GM12878 (cell line): ENCODE data around the gene NR1H4. TPM values are rescaled to one million over a fixed set of nuclear protein-coding genes. Genes with fewer than 3 reads are reported as not detected.

Experiments used
- ATAC-seq: fragments of 200-7000 bp; cut with Tn5 transposase; 3 replicates; pipeline ENCODE4 v1.9.1; 2020; ENCODE audit warnings: mild to moderate bottlenecking, moderate library complexity
- BruUV-seq: library from RNA; stranded (reverse); fragments of 400-500 nt; replicated peaks from 2 replicates; lab custom pipeline; 2021; lab: Mats Ljungman, UMichigan
- CTCF ChIA-PET: fragments of 300-600 bp; sonication (Branson Sonifier 250); formaldehyde crosslinking; extraction: SDS; loops from one replicate; lab custom pipeline; 2021; ENCODE audit warnings: inconsistent platforms; lab: Yijun Ruan, JAX
- POLR2A ChIA-PET: fragments of 350-600 bp; formaldehyde crosslinking; extraction: SDS; loops from one replicate; lab custom pipeline; 2021; ENCODE audit warnings: inconsistent platforms; lab: Charles Lee
- RAD21 ChIA-PET: fragments of 300-600 bp; sonication (Branson Sonifier 250); formaldehyde crosslinking; loops from one replicate; lab custom pipeline; 2023; ENCODE audit warnings: antibody characterized with exemption; ENCODE audit not compliant: unreplicated experiment; lab: Charles Lee
- SMC1A ChIA-PET: fragments of 300-600 bp; sonication (Branson Sonifier 250); formaldehyde crosslinking; loops from one replicate; lab custom pipeline; 2023; ENCODE audit not compliant: unreplicated experiment, uncharacterized antibody; lab: Charles Lee
- DNase-seq: peaks from one replicate; pipeline ENCODE4 v3.0.0-alpha.2; 2011; ENCODE audit warnings: low read depth, low spot score
- FAIRE-seq: peaks from 3 replicates; lab custom pipeline; 2011; peaks lifted over from hg19 to GRCh38; lab: Jason Lieb, UNC
- H2AFZ ChIP-seq: 2 replicates; pipeline ENCODE4 v1.6.0; 2011; ENCODE audit warnings: low read depth, low read length, control low read depth; ENCODE audit not compliant: control insufficient read depth
- H3K27ac ChIP-seq: 2 replicates; pipeline ENCODE4 v1.5.1; 2011; ENCODE audit warnings: control low read depth; ENCODE audit not compliant: control insufficient read depth, insufficient read depth
- H3K27me3 ChIP-seq, 2 experiments: replicated peaks in 1 of 2; 2 replicates each; pipeline versions ENCODE4 v1.6.0 to v1.6.1; 2011; ENCODE audit warnings: low read length in 1 of 2; ENCODE audit not compliant: control insufficient read depth in 2 of 2, insufficient read depth in 2 of 2
- H3K36me3 ChIP-seq, 2 experiments: 2 replicates each; pipeline ENCODE4 v1.5.1; 2011; ENCODE audit warnings: low read length in 1 of 2; ENCODE audit not compliant: control insufficient read depth in 2 of 2, insufficient read depth in 2 of 2
- H3K4me1 ChIP-seq: 2 replicates; pipeline ENCODE4 v1.6.1; 2011; ENCODE audit warnings: mild to moderate bottlenecking, low read length, moderate library complexity, mixed read lengths; ENCODE audit not compliant: control insufficient read depth, insufficient read depth
- H3K4me2 ChIP-seq: 2 replicates; pipeline ENCODE4 v1.6.0; 2011; ENCODE audit warnings: control low read depth; ENCODE audit not compliant: control insufficient read depth, insufficient read depth
- H3K4me3 ChIP-seq: fragments of 200-600 bp; sonication (generic); 2 replicates; pipeline ENCODE4 v1.5.1; 2016
- H3K79me2 ChIP-seq: 2 replicates; pipeline ENCODE4 v1.6.0; 2011; ENCODE audit warnings: low read length; ENCODE audit not compliant: control insufficient read depth, insufficient read depth
- H3K9ac ChIP-seq: 2 replicates; pipeline ENCODE4 v1.8.0; 2011; ENCODE audit warnings: low read length, control low read depth, mixed read lengths; ENCODE audit not compliant: control insufficient read depth, insufficient read depth
- H3K9me3 ChIP-seq: replicated peaks from 3 replicates; pipeline ENCODE4 v1.5.1; 2011; ENCODE audit warnings: mild to moderate bottlenecking, low read length; ENCODE audit not compliant: control insufficient read depth, insufficient read depth
- H4K20me1 ChIP-seq: 2 replicates; pipeline ENCODE4 v1.6.0; 2011; ENCODE audit not compliant: control insufficient read depth, insufficient read depth
- BRCA1 ChIP-seq: IDR thresholded peaks from 2 replicates; pipeline ENCODE4 v1.6.1; 2011; ENCODE audit warnings: low read depth, low read length, improper control_type of control experiment
- EGR1 ChIP-seq, 2 experiments: IDR thresholded peaks; 1 replicate in 1 of 2; 2 replicates in 1 of 2; pipeline ENCODE4 v1.6.1; 2011 to 2012; ENCODE audit warnings: low read depth in 2 of 2, low read length in 2 of 2, borderline replicate concordance in 1 of 2, mild to moderate bottlenecking in 1 of 2, moderate library complexity in 1 of 2
- HCFC1 ChIP-seq: fragments of 150-350 bp; IDR thresholded peaks from 2 replicates; pipeline ENCODE4 v1.6.1; 2014; ENCODE audit warnings: low read length
- MTA3 ChIP-seq: IDR thresholded peaks from 2 replicates; pipeline ENCODE4 v1.6.1; 2012; ENCODE audit warnings: low read length, inconsistent platforms, borderline replicate concordance
- MXI1 ChIP-seq: fragments of 150-350 bp; IDR thresholded peaks from 2 replicates; pipeline ENCODE4 v1.6.1; 2011; ENCODE audit warnings: low read depth, mild to moderate bottlenecking, inconsistent platforms, low read length, improper control_type of control experiment
- POU2F2 ChIP-seq: IDR thresholded peaks from 3 replicates; pipeline ENCODE4 v1.6.1; 2011; ENCODE audit warnings: low read depth, mild to moderate bottlenecking, low read length, borderline replicate concordance
- RUNX3 ChIP-seq: IDR thresholded peaks from 2 replicates; pipeline ENCODE4 v1.6.1; 2012; ENCODE audit warnings: low read length, inconsistent platforms
- SP1 ChIP-seq: IDR thresholded peaks from one replicate; pipeline ENCODE4 v1.6.1; 2011; ENCODE audit warnings: low read depth, low read length
- STAT1 ChIP-seq: fragments of 450-650 bp; conservative IDR thresholded peaks from 2 replicates; pipeline ENCODE4 v1.6.1; 2014; ENCODE audit warnings: antibody characterized with exemption, mild to moderate bottlenecking
- TARDBP ChIP-seq: IDR thresholded peaks from 2 replicates; pipeline ENCODE4 v1.6.1; 2016; ENCODE audit warnings: borderline replicate concordance
- ZNF622 ChIP-seq: fragments of 450-650 bp; IDR thresholded peaks from 2 replicates; pipeline ENCODE4 v1.6.1; 2017; ENCODE audit warnings: mild to moderate bottlenecking, inconsistent platforms
- WGBS: methylation state at CpG from one replicate; pipeline ENCODE4 v1.1.6; 2016; ENCODE audit warnings: low lambda C conversion rate; ENCODE audit not compliant: insufficient replicate concordance, insufficient coverage; ENCODE audit errors: missing lambda C conversion rate; 5-methylcytosine and 5-hydroxymethylcytosine counted together
- in situ Hi-C: fragments of 300-500 bp; cut with MboI; formaldehyde crosslinking; loops from 9 replicates; pipeline ENCODE4 v1.14.3; 2018; ENCODE audit warnings: mixed read lengths
- intact Hi-C: fragments of 100-400 bp; cut with micrococcal nuclease; formaldehyde crosslinking; loops from one replicate; pipeline ENCODE4 v1.14.2; 2022; ENCODE audit not compliant: unreplicated experiment
- polyA plus RNA-seq, 11 experiments: library from polyadenylated mRNA; depleted of rRNA in 4 of 11; unstranded in 6 of 11; stranded (reverse) in 5 of 11; fragments of >200 nt; fragmentation: Nextera tagmentation in 4 of 11; fragmentation: Illumina TruSeq in 1 of 11; extraction: Ambion mirVana in 4 of 11; extraction: Trizol in 1 of 11; gene quantifications; 1 replicate in 1 of 11; 2 replicates in 10 of 11; pipeline versions ENCODE4 v1.2.1 to v1.2.3, GENCODE V29; 2011 to 2016; ENCODE audit warnings: inconsistent platforms in 2 of 11, missing spikeins in 2 of 11, low read depth in 1 of 11
- total RNA-seq, 4 experiments: library from RNA; depleted of rRNA in 3 of 4; stranded (reverse); fragments of >200 nt in 3 of 4; fragmentation: Illumina TruSeq in 1 of 4; extraction: Trizol in 1 of 4; gene quantifications; 2 replicates each; pipeline versions ENCODE4 v1.2.1 to v1.2.3, GENCODE V29; 2013 to 2021
- TF ChIP-seq, protein P1 (sequence below): fragments of 450-650 bp; IDR thresholded peaks from 2 replicates; pipeline ENCODE4 v1.6.1; 2016; ENCODE audit warnings: mild to moderate bottlenecking
- TF ChIP-seq, protein P2 (sequence below): IDR thresholded peaks from 2 replicates; pipeline ENCODE4 v1.6.1; 2011; ENCODE audit warnings: mild to moderate bottlenecking, low read depth, low read length, moderate library complexity; ENCODE audit not compliant: insufficient replicate concordance
- TF ChIP-seq, protein P3 (sequence below): IDR thresholded peaks from 2 replicates; pipeline ENCODE4 v1.6.1; 2012; ENCODE audit warnings: low read depth, low read length, improper control_type of control experiment
- TF ChIP-seq, protein P4 (sequence below): fragments of 450-650 bp; IDR thresholded peaks from 2 replicates; pipeline ENCODE4 v1.6.1; 2017; ENCODE audit warnings: antibody characterized with exemption, mild to moderate bottlenecking, moderate library complexity
- TF ChIP-seq, protein P5 (sequence below): IDR thresholded peaks from 2 replicates; pipeline ENCODE4 v1.6.1; 2011; ENCODE audit warnings: low read depth, mild to moderate bottlenecking, low read length, moderate library complexity, borderline replicate concordance; ENCODE audit errors: extremely low read depth

Gene NR1H4
- total and polyA plus RNA-seq, 10 of the 15 experiments (the other 5 are each of a cell fraction or from before 2014, with no cell fraction given): 0.04 TPM; not detected in 9

DNA sequence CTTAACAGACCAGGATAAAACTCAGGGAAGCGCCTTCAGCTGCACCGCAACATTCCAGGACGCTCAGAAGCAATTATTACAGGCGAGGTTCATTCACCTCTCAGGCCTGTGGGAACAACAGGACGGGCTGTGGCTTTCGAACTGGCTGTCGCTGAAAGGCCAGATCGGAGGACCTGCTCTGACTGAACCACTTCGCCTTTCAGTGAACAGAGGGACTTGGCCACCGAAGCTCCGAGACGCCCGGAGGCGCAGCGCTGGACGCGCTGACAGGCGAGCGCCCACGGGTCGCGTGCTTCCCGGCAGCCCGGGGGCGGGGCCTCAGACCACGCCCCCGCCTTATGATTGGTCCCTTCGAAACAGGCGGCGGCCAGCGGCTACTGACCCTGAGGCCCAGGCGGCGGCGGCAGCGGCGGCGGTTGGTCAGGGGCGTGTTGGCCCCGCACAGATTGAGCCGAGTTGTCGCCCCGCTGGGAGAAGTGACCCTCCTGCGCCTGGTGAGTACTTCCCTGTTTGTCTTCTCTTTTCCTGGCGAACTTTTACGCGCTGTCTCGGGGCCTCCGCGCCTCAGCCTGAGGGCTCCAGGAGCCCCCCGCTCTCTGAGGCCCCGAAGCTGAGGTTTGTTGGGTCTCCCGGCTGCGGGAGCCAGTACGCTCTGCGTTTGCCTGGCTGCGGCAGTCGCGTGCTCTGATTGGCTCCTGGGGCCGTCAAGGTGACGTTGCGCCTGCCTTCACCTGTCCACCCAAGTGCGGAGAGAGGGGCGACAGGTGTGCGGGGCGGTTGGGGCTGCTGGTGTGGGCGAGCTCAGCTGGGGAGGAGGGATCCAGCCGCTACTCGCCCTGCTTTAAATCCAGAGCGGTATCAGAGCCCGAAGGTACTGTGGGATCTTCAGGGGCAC is 99.9 kb downstream of the NR1H4 start, which contains the start of gene GAS2L3:
Gene GAS2L3 (plus strand): TSS at position 393 of the 895 bp plus-strand sequence. CDS start 21,221 bp downstream, outside the sequence.
- no TSS peak for BruUV-seq
- Histone ChIP-seq H2AFZ (peak within 1 kb of the TSS; percentile 95), H3K27ac (peak within 1 kb of the TSS; percentile 50), H3K9ac (peak within 1 kb of the TSS; percentile 74), H4K20me1 (no peaks in the 10 kb centered on the region), H3K79me2 (no peaks in the 10 kb centered on the region; the same call in 1 of the 2 replicates), H3K9me3 (no peaks in the 10 kb centered on the region), H3K4me2 (peak within 1 kb of the TSS; percentile 97), H3K4me3 (peak within 1 kb of the TSS; percentile 87), H3K4me1 (peaks cover 12% of the 10 kb centered on the region), H3K27me3 (no peaks in the 10 kb centered on the region), H3K36me3 (no peaks in the 10 kb centered on the region)
- ChIA-PET POLR2A (interaction anchor here (0.6 to 1.0 kb wide), 3 partner anchors 241 to 706 kb away, joined by 3 to 7 read pairs (median 4); partner anchors contain the start of gene ACTR6), RAD21 (interaction anchor here (1.2 kb wide), 1 partner anchor 98 kb away, joined by 3 read pairs; no protein-coding TSS in a partner anchor), CTCF (no interaction called here), SMC1A (interaction anchor here (0.6 kb wide), 1 partner anchor 33 kb away, joined by 3 read pairs; no protein-coding TSS in a partner anchor)
- no peak for DNase-seq
- FAIRE-seq: no peak
- intact Hi-C loops (no loop called here), in situ Hi-C loops (no loop called here)
- 6% methylated on average over 70 of the region's 70 CpGs for WGBS
- peak; percentile 98 for ATAC-seq
- TF ChIP-seq MTA3: no peak
- TF ChIP-seq, protein P1, sequence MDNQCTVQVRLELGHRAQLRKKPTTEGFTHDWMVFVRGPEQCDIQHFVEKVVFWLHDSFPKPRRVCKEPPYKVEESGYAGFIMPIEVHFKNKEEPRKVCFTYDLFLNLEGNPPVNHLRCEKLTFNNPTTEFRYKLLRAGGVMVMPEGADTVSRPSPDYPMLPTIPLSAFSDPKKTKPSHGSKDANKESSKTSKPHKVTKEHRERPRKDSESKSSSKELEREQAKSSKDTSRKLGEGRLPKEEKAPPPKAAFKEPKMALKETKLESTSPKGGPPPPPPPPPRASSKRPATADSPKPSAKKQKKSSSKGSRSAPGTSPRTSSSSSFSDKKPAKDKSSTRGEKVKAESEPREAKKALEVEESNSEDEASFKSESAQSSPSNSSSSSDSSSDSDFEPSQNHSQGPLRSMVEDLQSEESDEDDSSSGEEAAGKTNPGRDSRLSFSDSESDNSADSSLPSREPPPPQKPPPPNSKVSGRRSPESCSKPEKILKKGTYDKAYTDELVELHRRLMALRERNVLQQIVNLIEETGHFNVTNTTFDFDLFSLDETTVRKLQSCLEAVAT: 0 out of 2 replicates have a peak, but pooled peaks have one; percentile 29
- TF ChIP-seq ZNF622: no peak
- TF ChIP-seq, protein P2, sequence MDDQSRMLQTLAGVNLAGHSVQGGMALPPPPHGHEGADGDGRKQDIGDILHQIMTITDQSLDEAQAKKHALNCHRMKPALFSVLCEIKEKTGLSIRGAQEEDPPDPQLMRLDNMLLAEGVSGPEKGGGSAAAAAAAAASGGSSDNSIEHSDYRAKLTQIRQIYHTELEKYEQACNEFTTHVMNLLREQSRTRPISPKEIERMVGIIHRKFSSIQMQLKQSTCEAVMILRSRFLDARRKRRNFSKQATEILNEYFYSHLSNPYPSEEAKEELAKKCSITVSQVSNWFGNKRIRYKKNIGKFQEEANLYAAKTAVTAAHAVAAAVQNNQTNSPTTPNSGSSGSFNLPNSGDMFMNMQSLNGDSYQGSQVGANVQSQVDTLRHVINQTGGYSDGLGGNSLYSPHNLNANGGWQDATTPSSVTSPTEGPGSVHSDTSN: peak; percentile 87
- 0 out of 2 replicates have a peak, but pooled peaks have one; percentile 3 for TF ChIP-seq RUNX3
- peak in 1 of 2 experiments; percentile 80; a peak in 2 of 3 replicates for TF ChIP-seq EGR1 (IDR thresholded peaks at IDR 0.05; ENCODE audit: borderline replicate concordance in 1 of 2, low read depth in 2 of 2, low read length in 2 of 2)
- TF ChIP-seq, protein P3, sequence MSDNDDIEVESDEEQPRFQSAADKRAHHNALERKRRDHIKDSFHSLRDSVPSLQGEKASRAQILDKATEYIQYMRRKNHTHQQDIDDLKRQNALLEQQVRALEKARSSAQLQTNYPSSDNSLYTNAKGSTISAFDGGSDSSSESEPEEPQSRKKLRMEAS: peak; percentile 68; the same call in 1 of the 2 replicates
- no peak for TF ChIP-seq BRCA1
- TF ChIP-seq HCFC1: no peak
- peak; percentile 21; the same call in 1 of the 2 replicates for TF ChIP-seq MXI1
- no peak for TF ChIP-seq TARDBP
- peak; percentile 79 for TF ChIP-seq SP1
- peak; percentile 8; the same call in 1 of the 2 replicates for TF ChIP-seq STAT1
- TF ChIP-seq, protein P4, sequence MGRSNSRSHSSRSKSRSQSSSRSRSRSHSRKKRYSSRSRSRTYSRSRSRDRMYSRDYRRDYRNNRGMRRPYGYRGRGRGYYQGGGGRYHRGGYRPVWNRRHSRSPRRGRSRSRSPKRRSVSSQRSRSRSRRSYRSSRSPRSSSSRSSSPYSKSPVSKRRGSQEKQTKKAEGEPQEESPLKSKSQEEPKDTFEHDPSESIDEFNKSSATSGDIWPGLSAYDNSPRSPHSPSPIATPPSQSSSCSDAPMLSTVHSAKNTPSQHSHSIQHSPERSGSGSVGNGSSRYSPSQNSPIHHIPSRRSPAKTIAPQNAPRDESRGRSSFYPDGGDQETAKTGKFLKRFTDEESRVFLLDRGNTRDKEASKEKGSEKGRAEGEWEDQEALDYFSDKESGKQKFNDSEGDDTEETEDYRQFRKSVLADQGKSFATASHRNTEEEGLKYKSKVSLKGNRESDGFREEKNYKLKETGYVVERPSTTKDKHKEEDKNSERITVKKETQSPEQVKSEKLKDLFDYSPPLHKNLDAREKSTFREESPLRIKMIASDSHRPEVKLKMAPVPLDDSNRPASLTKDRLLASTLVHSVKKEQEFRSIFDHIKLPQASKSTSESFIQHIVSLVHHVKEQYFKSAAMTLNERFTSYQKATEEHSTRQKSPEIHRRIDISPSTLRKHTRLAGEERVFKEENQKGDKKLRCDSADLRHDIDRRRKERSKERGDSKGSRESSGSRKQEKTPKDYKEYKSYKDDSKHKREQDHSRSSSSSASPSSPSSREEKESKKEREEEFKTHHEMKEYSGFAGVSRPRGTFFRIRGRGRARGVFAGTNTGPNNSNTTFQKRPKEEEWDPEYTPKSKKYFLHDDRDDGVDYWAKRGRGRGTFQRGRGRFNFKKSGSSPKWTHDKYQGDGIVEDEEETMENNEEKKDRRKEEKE: no peak
- TF ChIP-seq POU2F2: no peak
- TF ChIP-seq, protein P5, sequence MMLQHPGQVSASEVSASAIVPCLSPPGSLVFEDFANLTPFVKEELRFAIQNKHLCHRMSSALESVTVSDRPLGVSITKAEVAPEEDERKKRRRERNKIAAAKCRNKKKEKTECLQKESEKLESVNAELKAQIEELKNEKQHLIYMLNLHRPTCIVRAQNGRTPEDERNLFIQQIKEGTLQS: no peak
